Measurements from ENCODE around the gene TSPO. TPM values are rescaled to one million over a fixed set of nuclear protein-coding genes. Genes with fewer than 3 reads are reported as not detected.
"Not testable (repeated sequence)": the region's sequence is repeated elsewhere in the genome, so short reads cannot be mapped to it uniquely, and the experiment has no call there.

TSPO gene
- total RNA-seq, 1 experiment from 2014 or later: 396 TPM

DNA sequence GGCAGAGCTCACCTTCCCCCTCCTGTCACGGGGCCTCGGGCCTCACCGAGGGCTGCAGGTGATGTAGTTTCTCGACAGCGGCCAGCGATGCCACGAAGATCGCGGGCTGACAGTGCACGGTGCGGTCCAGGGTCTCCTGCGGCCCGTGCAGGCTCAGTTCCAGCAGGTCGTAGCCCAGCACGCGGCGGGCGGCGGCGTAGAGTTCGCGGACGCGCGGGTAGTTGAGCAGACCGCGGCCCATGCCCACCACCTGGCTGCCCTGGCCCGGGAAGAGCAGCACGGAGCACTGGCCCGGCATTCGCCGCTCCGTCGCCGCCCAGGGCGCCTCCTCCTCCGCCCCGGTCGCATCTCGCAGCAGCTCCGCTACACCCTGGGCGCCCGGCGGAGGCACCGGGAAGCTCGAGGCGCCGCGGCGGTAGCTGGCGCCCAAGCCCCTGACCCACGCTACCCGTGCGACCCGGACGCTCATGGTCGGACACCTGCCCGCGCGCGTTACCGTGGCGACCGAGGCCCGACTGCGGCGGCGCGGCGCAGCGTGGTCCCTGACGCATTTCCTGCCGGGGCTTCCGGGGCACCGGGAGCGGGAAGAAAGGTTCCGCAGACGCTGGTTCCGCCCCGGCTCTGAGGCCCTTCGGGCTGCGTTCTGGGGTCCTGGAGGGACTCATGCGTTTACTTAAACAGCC lies 8.3 kb upstream of the TSPO start, which contains the start of gene MCAT:
Gene MCAT, minus strand, starts transcription at position 519 of the 683 bp plus-strand sequence. Its CDS starts 50 bp downstream, at position 469.
- H3K27me3 ChIP-seq (replicated peaks): no peaks in the 10 kb centered on the region
- peaks cover 8% of the 10 kb centered on the region for H3K4me1 ChIP-seq (replicated peaks)
- H3K9me3 ChIP-seq (replicated peaks): no peaks in the 10 kb centered on the region
- H3K4me3 ChIP-seq: peak within 1 kb of the TSS; percentile 86
- H3K27ac ChIP-seq: peak within 1 kb of the TSS; percentile 36
- H3K36me3 ChIP-seq: peaks cover 28% of the 10 kb centered on the region
- DNase-seq (ENCODE audit: low read depth in 1 of 2, low spot score in 2 of 2): peak; percentile 72 to 79

DNA sequence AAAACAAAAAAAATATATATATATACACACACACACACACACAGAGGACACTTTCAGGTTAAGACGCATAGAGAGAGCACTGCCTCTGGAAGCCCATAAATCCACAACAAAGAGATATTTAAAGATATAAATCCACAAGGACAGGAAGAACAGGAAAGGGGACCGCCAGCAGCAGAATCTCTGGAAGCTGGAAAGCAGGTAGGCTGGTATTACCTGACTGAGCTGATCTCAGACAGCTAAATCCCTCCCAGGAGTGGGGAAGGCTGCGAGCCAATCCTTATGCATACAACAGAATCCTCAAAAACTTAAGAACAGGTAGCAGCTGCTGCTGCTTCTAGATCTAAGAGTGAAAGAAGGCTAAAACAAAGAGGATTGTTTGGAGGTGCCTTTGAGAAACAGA lies 6.4 kb upstream of the TSPO start:
- Histone ChIP-seq H3K9me3 (replicated peaks) (no peaks in the 10 kb centered on the region), H3K4me3 (no peak overlapping the region), H3K36me3 (peaks cover 15% of the 10 kb centered on the region; the same call in 1 of the 2 replicates), H3K27me3 (replicated peaks) (no peaks in the 10 kb centered on the region), H3K4me1 (replicated peaks) (peaks cover 8% of the 10 kb centered on the region), H3K27ac (no peak overlapping the region)
- no peak for DNase-seq (ENCODE audit: low read depth in 1 of 2, low spot score in 2 of 2)

DNA sequence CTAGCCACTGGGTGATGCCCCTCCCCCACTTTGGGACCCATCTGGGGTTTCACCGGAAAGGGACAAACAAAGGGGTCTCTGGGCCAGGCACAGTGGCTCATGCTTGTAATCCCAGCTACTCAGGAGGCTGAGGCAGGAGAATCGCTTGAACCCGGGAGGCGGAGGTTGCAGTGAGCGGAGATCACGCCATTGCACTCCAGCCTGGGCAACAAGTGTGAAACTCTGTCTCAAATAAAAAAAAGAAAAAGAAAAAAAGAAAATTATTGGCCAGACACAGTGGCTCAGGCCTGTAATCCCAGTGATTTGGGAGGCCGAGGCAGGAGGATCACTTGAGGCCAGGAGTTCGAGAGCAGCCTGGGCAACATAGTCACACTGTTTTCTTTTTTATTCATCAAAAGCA lies 6.0 kb upstream of the TSPO start:
- H3K27me3 ChIP-seq (replicated peaks); H3K4me1 ChIP-seq (replicated peaks); H3K4me3 ChIP-seq; H3K27ac ChIP-seq; H3K9me3 ChIP-seq (replicated peaks); DNase-seq (ENCODE audit: low read depth in 1 of 2, low spot score in 2 of 2): not testable (repeated sequence)
- H3K36me3 ChIP-seq: peaks cover 12% of the 10 kb centered on the region; the same call in 1 of the 2 replicates

DNA sequence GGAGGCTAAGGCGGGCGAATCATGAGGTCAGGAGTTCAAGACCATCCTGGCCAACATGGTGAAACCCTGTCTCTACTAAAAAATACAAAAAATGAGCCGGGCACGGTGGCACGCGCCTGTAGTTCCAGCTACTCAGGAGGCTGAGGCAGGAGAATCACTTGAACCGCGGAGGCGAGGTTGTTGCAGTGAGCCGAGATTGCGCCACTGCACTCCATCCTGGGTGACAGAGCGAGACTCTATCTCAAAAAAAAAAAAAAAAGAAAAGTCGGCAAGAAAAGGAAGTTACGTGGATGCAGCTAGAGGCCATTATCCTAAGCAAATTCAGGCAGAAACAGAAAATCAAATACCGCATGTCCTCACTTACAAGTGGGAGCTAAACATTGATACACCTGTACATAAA lies 5.0 kb upstream of the TSPO start:
- H3K4me1 ChIP-seq (replicated peaks): peaks cover 13% of the 10 kb centered on the region
- DNase-seq (ENCODE audit: low read depth in 1 of 2, low spot score in 2 of 2); H3K4me3 ChIP-seq; H3K27me3 ChIP-seq (replicated peaks); H3K27ac ChIP-seq; H3K9me3 ChIP-seq (replicated peaks); H3K36me3 ChIP-seq: not testable (repeated sequence)

DNA sequence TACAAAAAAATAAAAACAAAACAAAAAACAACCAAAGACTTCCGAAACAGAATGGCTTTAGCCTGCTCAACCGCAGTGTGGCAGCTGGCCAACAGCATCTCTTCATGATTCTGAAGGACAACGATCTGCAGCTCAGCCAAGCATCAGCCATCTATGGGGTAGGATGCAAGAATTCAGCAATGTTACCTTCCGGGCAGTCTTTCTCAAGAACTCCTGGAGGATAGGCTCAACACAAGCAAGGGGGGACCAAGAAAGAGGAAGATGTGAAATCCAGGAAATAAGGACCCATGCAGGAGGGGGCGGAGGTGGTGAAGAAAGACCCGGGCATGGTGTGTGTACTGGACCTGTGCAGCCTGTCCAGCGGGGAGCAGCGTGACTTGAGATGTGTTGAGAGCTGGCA lies 3.5 kb upstream of the TSPO start:
- H3K4me1 ChIP-seq (replicated peaks): peaks cover 24% of the 10 kb centered on the region
- no peak overlapping the region for H3K4me3 ChIP-seq
- no peak overlapping the region for H3K27ac ChIP-seq
- no peaks in the 10 kb centered on the region for H3K9me3 ChIP-seq (replicated peaks)
- no peak for DNase-seq (ENCODE audit: low read depth in 1 of 2, low spot score in 2 of 2)
- H3K27me3 ChIP-seq (replicated peaks): no peaks in the 10 kb centered on the region
- H3K36me3 ChIP-seq: peaks cover 10% of the 10 kb centered on the region; the same call in 1 of the 2 replicates

DNA sequence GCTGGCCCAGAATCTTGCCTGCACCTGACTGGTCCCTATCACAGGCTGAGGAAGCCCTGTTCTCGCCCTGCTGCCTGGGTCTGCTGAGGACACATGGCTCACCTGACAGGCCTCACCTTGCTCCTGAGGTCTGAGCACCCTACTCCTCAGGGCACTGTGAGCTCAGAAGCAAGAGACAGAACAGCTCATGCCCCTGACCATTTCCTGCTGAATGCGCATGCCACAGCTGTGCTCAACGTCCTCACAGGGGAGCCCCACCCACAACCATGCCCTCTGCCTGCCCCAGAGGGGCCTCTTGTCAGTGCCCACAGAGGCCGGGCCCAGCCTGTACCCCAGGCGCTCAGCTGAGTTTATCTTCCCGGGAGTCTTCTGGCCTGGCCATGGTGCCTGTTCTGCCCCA lies 2.8 kb upstream of the TSPO start:
- H3K4me3 ChIP-seq: no peak overlapping the region
- H3K9me3 ChIP-seq (replicated peaks): no peaks in the 10 kb centered on the region
- H3K27ac ChIP-seq: no peak overlapping the region
- H3K36me3 ChIP-seq: peaks cover 6% of the 10 kb centered on the region; the same call in 1 of the 2 replicates
- no peak for DNase-seq (ENCODE audit: low read depth in 1 of 2, low spot score in 2 of 2)
- H3K4me1 ChIP-seq (replicated peaks): peaks cover 25% of the 10 kb centered on the region
- H3K27me3 ChIP-seq (replicated peaks): no peaks in the 10 kb centered on the region

DNA sequence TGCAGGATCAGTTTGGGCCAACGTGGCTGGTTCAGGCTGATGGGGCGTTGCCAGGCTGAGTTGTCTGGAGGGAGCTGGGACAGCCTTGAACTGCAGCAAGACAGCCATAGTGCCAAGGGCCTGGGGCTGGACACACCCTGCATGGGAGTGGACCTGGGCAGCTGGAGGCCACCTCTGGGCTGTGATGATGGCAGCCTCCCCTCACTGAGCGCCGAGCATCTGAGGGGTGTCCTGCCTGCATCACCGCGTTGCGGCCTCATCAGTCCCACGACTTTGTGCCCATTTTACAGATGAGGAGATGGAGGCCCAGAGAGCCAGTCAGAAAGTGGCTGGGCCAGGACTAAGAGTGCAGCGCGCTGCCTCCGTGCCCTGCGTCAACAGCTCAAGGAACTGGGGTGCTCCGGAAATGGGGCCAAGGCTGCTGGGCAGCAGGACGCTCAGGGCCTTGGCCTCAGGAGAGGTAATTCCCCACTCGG lies 590 bp upstream of the TSPO start:
- peaks cover 9% of the 10 kb centered on the region; the same call in 1 of the 2 replicates for H3K36me3 ChIP-seq
- peaks cover 23% of the 10 kb centered on the region for H3K4me1 ChIP-seq (replicated peaks)
- H3K9me3 ChIP-seq (replicated peaks): no peaks in the 10 kb centered on the region
- no peak overlapping the region for H3K27ac ChIP-seq
- no peaks in the 10 kb centered on the region for H3K27me3 ChIP-seq (replicated peaks)
- H3K4me3 ChIP-seq: peak overlapping the region; percentile 74
- no peak for DNase-seq (ENCODE audit: low read depth in 1 of 2, low spot score in 2 of 2)

DNA sequence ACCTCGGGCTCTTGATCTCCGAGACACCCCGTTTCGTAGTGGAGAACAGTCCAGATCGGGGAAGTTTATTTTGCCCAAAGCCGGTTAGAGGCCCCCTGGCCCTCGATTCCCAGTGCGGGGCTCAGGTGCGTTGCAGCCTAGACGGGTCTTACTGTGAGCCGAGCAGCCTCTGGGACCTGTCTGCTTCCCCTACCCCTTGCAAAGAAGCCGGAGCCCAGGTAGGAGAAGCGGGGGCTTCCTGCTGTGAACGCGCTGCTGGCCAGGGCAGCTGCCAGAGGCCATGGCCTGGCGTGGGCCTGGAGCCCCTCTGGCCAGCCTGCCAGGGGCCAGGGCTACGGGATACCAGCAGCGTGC lies 621 bp downstream of the TSPO start:
- Histone ChIP-seq H3K27me3 (replicated peaks) (no peaks in the 10 kb centered on the region), H3K4me1 (replicated peaks) (peaks cover 23% of the 10 kb centered on the region), H3K36me3 (peaks cover 9% of the 10 kb centered on the region; the same call in 1 of the 2 replicates), H3K4me3 (peak overlapping the region; percentile 74), H3K9me3 (replicated peaks) (no peaks in the 10 kb centered on the region), H3K27ac (peak overlapping the region; percentile 49)
- DNase-seq (ENCODE audit: low read depth in 1 of 2, low spot score in 2 of 2): no peak

DNA sequence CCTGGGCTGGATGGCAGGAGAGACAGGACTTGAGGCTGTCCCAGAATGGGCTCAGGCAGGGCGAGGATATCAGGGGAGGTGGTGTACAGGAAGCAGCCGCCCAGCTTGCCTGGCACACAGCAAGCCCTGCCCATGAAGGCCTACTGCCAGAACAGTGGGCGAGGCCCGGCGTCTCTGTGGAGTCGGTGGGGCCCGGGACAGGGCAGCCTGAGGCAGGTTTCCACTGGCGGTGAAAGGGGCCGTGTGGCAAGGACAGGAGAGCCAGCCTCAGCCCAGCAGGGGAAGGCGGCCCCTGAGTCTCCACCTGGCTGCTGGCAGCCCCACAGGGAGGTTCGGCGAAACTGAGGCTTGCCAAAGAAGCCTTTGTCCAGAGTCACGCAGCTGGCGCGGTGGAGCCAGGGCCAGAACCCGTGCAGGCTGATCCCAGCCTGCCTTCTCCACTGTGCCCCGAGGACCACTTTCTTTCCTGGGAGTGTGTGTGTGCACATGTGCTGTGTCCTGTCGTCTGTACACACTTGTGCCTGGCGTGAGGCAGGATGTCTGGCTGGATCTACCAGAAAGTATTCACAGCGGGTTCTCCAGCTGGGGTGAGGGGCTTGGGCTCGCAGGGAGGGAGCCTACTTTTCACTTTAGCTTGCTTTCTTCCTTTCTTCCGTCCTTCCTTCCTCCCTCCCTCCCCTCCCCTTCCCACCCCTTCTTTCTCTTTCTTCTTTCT lies 1.2 kb downstream of the TSPO start:
- H3K27ac ChIP-seq: peak overlapping the region; percentile 49
- H3K27me3 ChIP-seq (replicated peaks): no peaks in the 10 kb centered on the region
- DNase-seq (ENCODE audit: low read depth in 1 of 2, low spot score in 2 of 2): peak; percentile 51 to 67
- no peaks in the 10 kb centered on the region; the same call in 1 of the 2 replicates for H3K9me3 ChIP-seq (replicated peaks)
- H3K4me1 ChIP-seq (replicated peaks): peaks cover 23% of the 10 kb centered on the region
- H3K36me3 ChIP-seq: peaks cover 9% of the 10 kb centered on the region; the same call in 1 of the 2 replicates
- H3K4me3 ChIP-seq: peak overlapping the region; percentile 74

DNA sequence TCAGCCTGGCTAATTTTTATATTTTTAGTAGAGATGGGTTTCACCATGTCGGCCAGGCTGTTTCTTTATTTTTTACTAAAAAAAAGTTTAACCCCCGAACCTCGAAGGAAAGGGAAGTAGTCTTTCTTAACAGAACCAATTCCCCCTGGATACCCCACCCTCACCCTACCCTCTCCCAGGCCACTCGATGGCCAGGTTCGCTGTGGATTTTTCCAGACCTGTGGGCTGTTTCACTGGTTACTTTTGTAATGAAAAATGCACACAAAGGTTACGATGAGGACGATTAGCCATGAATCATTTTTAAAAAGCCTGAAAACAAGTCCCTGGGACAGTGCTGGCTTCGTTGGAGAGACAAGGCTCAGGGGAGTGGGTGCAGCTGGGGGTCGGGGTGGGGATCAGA lies 2.5 kb downstream of the TSPO start:
- Histone ChIP-seq H3K4me1 (replicated peaks) (peaks cover 23% of the 10 kb centered on the region), H3K4me3 (no peak overlapping the region), H3K27me3 (replicated peaks) (no peaks in the 10 kb centered on the region), H3K9me3 (replicated peaks) (no peaks in the 10 kb centered on the region; the same call in 1 of the 2 replicates), H3K27ac (no peak overlapping the region), H3K36me3 (peaks cover 9% of the 10 kb centered on the region; the same call in 1 of the 2 replicates)
- DNase-seq (ENCODE audit: low read depth in 1 of 2, low spot score in 2 of 2): no peak

DNA sequence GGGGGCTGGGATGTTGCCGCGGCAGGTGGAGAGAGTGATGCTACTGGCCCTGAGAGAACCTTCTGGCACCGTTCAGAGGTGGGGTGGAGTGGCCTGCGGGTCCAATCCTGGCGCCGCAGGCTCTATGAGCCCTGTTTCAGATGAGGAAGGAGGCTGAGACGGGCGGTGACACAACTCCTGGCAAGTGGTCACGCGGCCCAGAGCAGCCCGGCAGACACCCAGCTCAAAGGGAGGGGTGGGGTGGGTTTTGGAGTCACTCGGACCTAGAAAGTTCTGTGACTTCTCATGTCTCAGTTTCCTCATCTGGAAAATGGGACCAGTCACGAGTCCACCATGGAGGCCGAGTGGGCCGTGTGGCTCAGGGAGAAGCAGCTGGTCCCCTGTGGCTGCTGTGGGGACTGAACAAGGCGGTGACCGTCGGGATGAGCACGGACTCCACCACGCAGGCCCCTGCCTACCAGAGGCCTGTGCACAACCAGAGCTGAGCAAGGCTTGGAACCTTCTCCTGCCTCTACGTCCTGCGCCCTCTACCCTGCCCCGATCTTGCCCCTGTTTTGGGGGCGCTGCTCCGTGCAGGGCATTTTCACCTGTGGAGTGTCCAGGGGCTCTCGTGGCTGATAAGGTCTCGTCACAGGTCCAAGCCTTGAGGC lies 3.7 kb downstream of the TSPO start:
- no peaks in the 10 kb centered on the region; the same call in 1 of the 2 replicates for H3K9me3 ChIP-seq (replicated peaks)
- peaks cover 19% of the 10 kb centered on the region for H3K36me3 ChIP-seq
- H3K4me1 ChIP-seq (replicated peaks): peaks cover 23% of the 10 kb centered on the region
- H3K4me3 ChIP-seq: no peak overlapping the region
- H3K27ac ChIP-seq: no peak overlapping the region
- no peak for DNase-seq (ENCODE audit: low read depth in 1 of 2, low spot score in 2 of 2)
- no peaks in the 10 kb centered on the region for H3K27me3 ChIP-seq (replicated peaks)

DNA sequence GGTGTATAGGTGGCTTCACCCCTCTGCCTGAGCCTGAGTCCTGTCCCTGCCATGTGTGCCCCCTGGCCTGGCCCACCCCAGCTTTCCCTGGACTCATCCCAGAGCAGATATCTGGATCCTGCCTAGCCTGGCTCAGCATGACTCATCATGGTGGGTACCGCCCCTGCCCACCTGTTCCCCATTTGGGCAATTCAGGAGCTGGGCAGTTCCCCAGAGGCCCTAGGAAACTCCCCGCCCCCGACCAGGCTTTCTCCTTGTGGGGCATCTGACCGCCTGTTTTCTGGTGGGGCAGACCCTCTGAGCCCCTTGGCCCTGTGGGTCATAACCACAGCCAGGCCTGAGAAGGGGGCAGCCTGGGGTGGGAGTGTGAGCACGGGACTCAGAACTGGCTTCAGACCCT lies 4.4 kb downstream of the TSPO start:
- Histone ChIP-seq H3K4me3 (no peak overlapping the region), H3K27me3 (replicated peaks) (no peaks in the 10 kb centered on the region), H3K4me1 (replicated peaks) (peaks cover 22% of the 10 kb centered on the region), H3K27ac (no peak overlapping the region), H3K9me3 (replicated peaks) (no peaks in the 10 kb centered on the region; the same call in 1 of the 2 replicates), H3K36me3 (peaks cover 27% of the 10 kb centered on the region)
- DNase-seq (ENCODE audit: low read depth in 1 of 2, low spot score in 2 of 2): no peak

DNA sequence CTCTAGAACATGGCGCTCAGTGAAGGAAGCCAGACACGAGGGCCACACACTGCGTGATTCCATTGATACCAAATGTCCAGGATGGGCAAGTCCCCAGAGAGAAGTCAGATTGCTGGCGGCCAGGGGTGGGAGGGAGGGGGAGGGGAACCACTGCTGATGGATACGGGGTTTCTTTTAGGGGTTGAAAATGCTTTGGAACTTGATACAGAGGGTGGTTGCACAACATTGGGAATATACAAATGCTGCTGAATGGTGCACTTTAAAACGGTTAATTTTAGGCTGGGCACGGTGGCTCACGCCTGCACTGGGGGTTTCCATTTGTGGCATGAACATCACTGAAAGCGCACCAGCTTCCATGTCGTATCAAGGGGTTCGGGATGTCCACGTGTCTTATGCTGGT lies 5.1 kb downstream of the TSPO start:
- no peaks in the 10 kb centered on the region for H3K27me3 ChIP-seq (replicated peaks)
- no peaks in the 10 kb centered on the region; the same call in 1 of the 2 replicates for H3K9me3 ChIP-seq (replicated peaks)
- H3K27ac ChIP-seq: no peak overlapping the region
- H3K4me3 ChIP-seq: no peak overlapping the region
- no peak for DNase-seq (ENCODE audit: low read depth in 1 of 2, low spot score in 2 of 2)
- H3K36me3 ChIP-seq: peaks cover 30% of the 10 kb centered on the region
- H3K4me1 ChIP-seq (replicated peaks): peaks cover 17% of the 10 kb centered on the region

Measured in SJSA1 (cell line).